ENCODE data around the gene PAMR1. TPM values are rescaled to one million over a fixed set of nuclear protein-coding genes. Genes with fewer than 3 reads are reported as not detected.

Gene PAMR1
- total RNA-seq, 2 donors from 2014 or later: 0.99 to 3.6 TPM

DNA sequence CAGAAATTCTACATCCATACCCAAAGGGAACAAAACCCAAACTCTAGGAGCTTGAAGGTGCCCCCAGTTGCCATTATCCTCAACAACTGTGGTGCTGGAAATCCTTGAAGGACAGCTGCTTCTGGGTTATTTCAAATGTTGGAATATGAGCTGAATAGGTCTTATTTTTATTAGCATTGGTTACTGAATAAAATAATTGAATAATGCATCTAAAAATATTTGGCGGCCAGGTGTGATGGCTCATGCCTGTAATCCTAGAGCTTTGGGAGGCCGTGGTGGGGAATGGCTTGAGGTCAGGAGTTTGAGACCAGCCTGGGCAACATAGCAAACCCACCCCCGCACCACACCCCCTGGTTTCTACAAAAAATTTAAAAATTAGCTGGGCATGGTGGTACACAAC is 10.9 kb downstream of the PAMR1 start:
- intact Hi-C loops (cut with DNase I): no loop called here
- TF ChIP-seq, protein P1, sequence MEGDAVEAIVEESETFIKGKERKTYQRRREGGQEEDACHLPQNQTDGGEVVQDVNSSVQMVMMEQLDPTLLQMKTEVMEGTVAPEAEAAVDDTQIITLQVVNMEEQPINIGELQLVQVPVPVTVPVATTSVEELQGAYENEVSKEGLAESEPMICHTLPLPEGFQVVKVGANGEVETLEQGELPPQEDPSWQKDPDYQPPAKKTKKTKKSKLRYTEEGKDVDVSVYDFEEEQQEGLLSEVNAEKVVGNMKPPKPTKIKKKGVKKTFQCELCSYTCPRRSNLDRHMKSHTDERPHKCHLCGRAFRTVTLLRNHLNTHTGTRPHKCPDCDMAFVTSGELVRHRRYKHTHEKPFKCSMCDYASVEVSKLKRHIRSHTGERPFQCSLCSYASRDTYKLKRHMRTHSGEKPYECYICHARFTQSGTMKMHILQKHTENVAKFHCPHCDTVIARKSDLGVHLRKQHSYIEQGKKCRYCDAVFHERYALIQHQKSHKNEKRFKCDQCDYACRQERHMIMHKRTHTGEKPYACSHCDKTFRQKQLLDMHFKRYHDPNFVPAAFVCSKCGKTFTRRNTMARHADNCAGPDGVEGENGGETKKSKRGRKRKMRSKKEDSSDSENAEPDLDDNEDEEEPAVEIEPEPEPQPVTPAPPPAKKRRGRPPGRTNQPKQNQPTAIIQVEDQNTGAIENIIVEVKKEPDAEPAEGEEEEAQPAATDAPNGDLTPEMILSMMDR (IDR thresholded peaks at IDR 0.05): no peak
- TF ChIP-seq POLR2A (IDR thresholded peaks at IDR 0.05): no peak
- Histone ChIP-seq H3K27me3 (no peaks in the 10 kb centered on the region), H3K4me1 (no peaks in the 10 kb centered on the region), H3K27ac (no peak overlapping the region), H3K36me3 (replicated peaks in 1 of 2; ENCODE audit: insufficient read depth in 1 of 2, low read depth in 2 of 2) (no peaks in the 10 kb centered on the region), H3K4me3 (no peak overlapping the region), H3K9me3 (no peaks in the 10 kb centered on the region)
- ATAC-seq (no peak), DNase-seq (no peak)
- 75 to 84% methylated on average over 3 of the region's 3 CpGs for WGBS, 2 donors

DNA sequence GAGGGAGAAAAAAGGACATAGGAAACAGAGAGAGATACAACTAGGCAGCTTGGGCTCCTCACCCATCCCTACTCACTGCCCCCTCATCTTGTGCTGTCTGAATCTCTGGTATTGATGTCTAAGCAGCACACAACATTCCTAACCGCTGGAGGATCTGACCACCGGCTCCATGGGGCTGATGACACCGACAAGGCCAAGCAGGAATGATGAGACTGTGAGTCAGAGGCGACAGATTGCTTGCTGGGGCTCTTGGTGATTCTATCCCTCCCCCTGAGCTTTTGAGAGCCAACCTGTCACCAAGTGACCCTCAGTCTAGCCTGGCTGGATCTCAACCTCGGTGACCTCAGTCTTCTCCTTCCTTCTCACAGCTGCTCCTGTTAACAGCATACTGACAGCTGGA is 13.8 kb downstream of the PAMR1 start:
- no peak for TF ChIP-seq POLR2A (IDR thresholded peaks at IDR 0.05)
- TF ChIP-seq, protein P1 (IDR thresholded peaks at IDR 0.05): no peak
- H3K4me3 ChIP-seq: no peak overlapping the region
- no peak overlapping the region for H3K27ac ChIP-seq
- no peaks in the 10 kb centered on the region for H3K4me1 ChIP-seq
- H3K27me3 ChIP-seq: no peaks in the 10 kb centered on the region
- H3K9me3 ChIP-seq: no peaks in the 10 kb centered on the region
- H3K36me3 ChIP-seq (replicated peaks in 1 of 2; ENCODE audit: insufficient read depth in 1 of 2, low read depth in 2 of 2): no peaks in the 10 kb centered on the region
- DNase-seq: peak in 1 of 4 donors; percentile 11
- intact Hi-C loops (cut with DNase I): no loop called here
- WGBS, 2 donors: 57 to 69% methylated on average over 5 of the region's 5 CpGs
- ATAC-seq: no peak

DNA sequence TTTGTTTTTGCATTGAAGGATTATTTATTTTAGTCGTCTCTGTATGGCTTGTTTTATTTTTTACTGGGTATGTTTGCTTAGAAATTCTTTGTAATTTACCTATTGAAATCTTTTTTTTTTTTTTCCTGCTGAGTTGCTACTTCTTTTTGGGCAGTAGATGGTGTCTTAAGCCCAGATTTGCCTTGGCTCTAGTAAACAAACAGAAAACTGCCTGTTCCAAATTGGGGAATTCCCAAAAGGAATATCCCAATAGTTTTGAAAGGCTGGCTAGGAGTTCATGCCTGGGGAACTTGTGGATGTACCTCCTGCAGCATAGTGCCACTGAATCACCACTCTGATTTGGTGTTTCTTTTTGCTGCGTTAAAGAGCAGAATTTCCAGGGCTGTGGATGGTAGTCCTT is 17.7 kb downstream of the PAMR1 start:
- intact Hi-C loops (cut with DNase I): no loop called here
- TF ChIP-seq POLR2A (IDR thresholded peaks at IDR 0.05): no peak
- TF ChIP-seq, protein P1 (IDR thresholded peaks at IDR 0.05): no peak
- Histone ChIP-seq H3K9me3 (no peaks in the 10 kb centered on the region), H3K4me1 (no peaks in the 10 kb centered on the region), H3K36me3 (replicated peaks in 1 of 2; ENCODE audit: insufficient read depth in 1 of 2, low read depth in 2 of 2) (no peaks in the 10 kb centered on the region), H3K4me3 (no peak overlapping the region), H3K27ac (no peak overlapping the region), H3K27me3 (no peaks in the 10 kb centered on the region)
- WGBS, 2 donors: 75 to 78% methylated on average over 2 of the region's 2 CpGs
- DNase-seq (no peak), ATAC-seq (no peak)

DNA sequence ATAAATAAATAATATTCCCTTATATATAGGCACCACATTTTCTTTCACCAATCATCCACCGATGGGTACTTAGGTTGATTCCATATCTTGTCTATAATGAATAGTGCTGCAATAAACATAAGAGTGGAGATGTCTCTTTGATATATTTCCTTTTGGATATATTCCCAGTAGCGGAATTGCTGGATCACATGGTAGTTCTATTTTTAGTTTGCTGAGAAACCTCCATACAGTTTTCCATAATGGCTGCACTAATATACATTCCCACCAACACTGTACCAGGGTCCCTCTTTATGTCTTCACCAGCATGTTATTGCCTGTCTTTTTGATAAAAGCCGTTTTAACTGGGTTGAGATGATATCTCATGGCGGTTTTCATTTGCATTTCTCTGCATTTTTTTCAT is 23.6 kb downstream of the PAMR1 start:
- Histone ChIP-seq H3K27ac (no peak overlapping the region), H3K4me1 (no peaks in the 10 kb centered on the region), H3K36me3 (replicated peaks in 1 of 2; ENCODE audit: insufficient read depth in 1 of 2, low read depth in 2 of 2) (no peaks in the 10 kb centered on the region), H3K4me3 (no peak overlapping the region), H3K9me3 (no peaks in the 10 kb centered on the region), H3K27me3 (no peaks in the 10 kb centered on the region)
- TF ChIP-seq POLR2A (IDR thresholded peaks at IDR 0.05): no peak
- TF ChIP-seq, protein P1 (IDR thresholded peaks at IDR 0.05): no peak
- DNase-seq (no peak), ATAC-seq (no peak)
- 78% methylated on average over 4 of the region's 4 CpGs for WGBS, 2 donors
- intact Hi-C loops (cut with DNase I): no loop called here

DNA sequence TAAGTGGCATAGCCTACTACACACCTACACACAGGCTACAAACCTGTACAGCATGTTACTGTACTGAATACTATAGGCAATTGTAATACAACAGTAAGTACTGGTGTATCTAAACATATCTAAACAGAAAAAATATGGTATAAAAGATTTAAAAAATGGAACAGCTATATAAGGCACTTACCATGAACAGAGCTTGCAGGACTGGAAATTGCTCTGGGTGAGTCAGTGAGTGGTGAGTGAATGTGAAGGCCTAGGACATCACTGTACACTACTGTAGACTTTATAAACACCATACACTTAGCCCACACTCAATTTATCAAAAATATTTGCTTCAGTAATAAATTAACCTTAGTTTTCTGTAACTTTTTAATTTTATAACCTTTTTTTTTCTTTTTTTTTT is 24.7 kb downstream of the PAMR1 start:
- Histone ChIP-seq H3K4me1 (no peaks in the 10 kb centered on the region), H3K27me3 (no peaks in the 10 kb centered on the region), H3K9me3 (no peaks in the 10 kb centered on the region), H3K27ac (no peak overlapping the region), H3K4me3 (no peak overlapping the region), H3K36me3 (replicated peaks in 1 of 2; ENCODE audit: insufficient read depth in 1 of 2, low read depth in 2 of 2) (no peaks in the 10 kb centered on the region)
- ATAC-seq (no peak), DNase-seq (no peak)
- TF ChIP-seq POLR2A (IDR thresholded peaks at IDR 0.05): no peak
- TF ChIP-seq, protein P1 (IDR thresholded peaks at IDR 0.05): no peak
- intact Hi-C loops (cut with DNase I): no loop called here
